SK-N-SH treated with all-trans-retinoic acid at 6 μM for 48 hours (cell line): ENCODE measurements around the gene CBARP.

Experiments
- ESRRG ChIP-seq: fragments of 250-450 bp; sonication (Bioruptor Pico); IDR thresholded peaks from 2 replicates; pipeline ENCODE4 v1.6.1; 2021; ENCODE audit warnings: mild to moderate bottlenecking
- ISL1 ChIP-seq: fragments of 250-450 bp; sonication (Bioruptor Pico); IDR thresholded peaks from 2 replicates; pipeline ENCODE4 v2.1.2; 2022; ENCODE audit warnings: mild to moderate bottlenecking, moderate library complexity
- OSR1 ChIP-seq: fragments of 250-450 bp; sonication (Bioruptor Pico); IDR thresholded peaks from 2 replicates; pipeline ENCODE4 v1.8.0; 2022; ENCODE audit warnings: moderate library complexity, mild to moderate bottlenecking, inconsistent platforms
- PATZ1 ChIP-seq: fragments of 250-450 bp; sonication (Bioruptor Pico); IDR thresholded peaks from 2 replicates; pipeline ENCODE4 v1.8.0; 2020; ENCODE audit warnings: mild to moderate bottlenecking, moderate library complexity, borderline replicate concordance
- TCF4 ChIP-seq: fragments of 250-450 bp; sonication (Bioruptor Pico); IDR thresholded peaks from 2 replicates; pipeline ENCODE4 v1.8.0; 2021; ENCODE audit warnings: mild to moderate bottlenecking, moderate library complexity, borderline replicate concordance
- TSHZ2 ChIP-seq: fragments of 250-450 bp; sonication (Bioruptor Pico); IDR thresholded peaks from 2 replicates; pipeline ENCODE4 v1.5.0; 2020; ENCODE audit warnings: mild to moderate bottlenecking, moderate library complexity
- ZC3H10 ChIP-seq: fragments of 250-450 bp; sonication (Bioruptor Pico); IDR thresholded peaks from 2 replicates; pipeline ENCODE4 v1.5.1; 2021; ENCODE audit warnings: mild to moderate bottlenecking, moderate library complexity
- ZNF8 ChIP-seq: fragments of 450-650 bp; formaldehyde crosslinking; IDR thresholded peaks from 2 replicates; pipeline ENCODE4 v1.5.0; 2020; ENCODE audit warnings: mild to moderate bottlenecking, moderate library complexity

- TF ChIP-seq OSR1 (CRISPR knock-in tag) (no peak), ZNF8 (CRISPR knock-in tag) (no peak), TSHZ2 (CRISPR knock-in tag) (no peak), ESRRG (CRISPR knock-in tag) (no peak), PATZ1 (CRISPR knock-in tag) (peak; percentile 84; the same call in 1 of the 2 replicates), ZC3H10 (CRISPR knock-in tag) (no peak), TCF4 (CRISPR knock-in tag) (no peak), ISL1 (no peak)
Observed at GRCh38 chr19:1252821-1253513, 15.2 kb upstream of the CBARP start.
